Neural progenitor cell (in vitro differentiated cells): ENCODE measurements around the gene DISC1.

Experiments used
- EZH2 ChIP-seq: fragments of 200-600 bp; sonication (generic); IDR thresholded peaks from 2 replicates; pipeline ENCODE4 v1.6.1; 2017; ENCODE audit warnings: antibody characterized with exemption, mild to moderate bottlenecking, moderate library complexity
- EZH2phosphoT487 ChIP-seq: fragments of 200-600 bp; sonication (generic); IDR thresholded peaks from 2 replicates; pipeline ENCODE4 v1.6.1; 2017; ENCODE audit warnings: antibody characterized with exemption
- TF ChIP-seq, protein P1 (sequence below): fragments of 200-600 bp; sonication (generic); IDR thresholded peaks from 2 replicates; pipeline ENCODE4 v1.5.1; 2017; ENCODE audit warnings: antibody characterized with exemption, mild to moderate bottlenecking

DNA sequence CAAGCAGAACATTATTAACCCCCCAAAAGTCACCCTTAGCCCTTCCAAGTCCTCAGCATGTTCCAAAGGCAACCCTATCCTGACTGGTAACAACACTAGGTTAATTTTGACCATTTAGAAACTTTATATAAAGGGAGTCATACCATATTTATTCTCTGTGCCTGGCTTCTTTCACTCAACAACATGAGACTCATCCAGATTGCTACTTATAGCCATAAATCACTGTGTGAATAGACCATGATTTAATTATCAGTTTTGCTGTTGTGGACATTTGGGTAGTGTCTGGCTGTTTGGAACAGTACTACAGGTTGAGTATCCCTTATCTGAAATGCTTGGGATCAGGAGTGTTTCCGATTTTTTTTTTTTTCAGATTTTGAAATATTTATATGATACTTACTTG lies 252.1 kb downstream of the DISC1 start:
- TF ChIP-seq, protein P1, sequence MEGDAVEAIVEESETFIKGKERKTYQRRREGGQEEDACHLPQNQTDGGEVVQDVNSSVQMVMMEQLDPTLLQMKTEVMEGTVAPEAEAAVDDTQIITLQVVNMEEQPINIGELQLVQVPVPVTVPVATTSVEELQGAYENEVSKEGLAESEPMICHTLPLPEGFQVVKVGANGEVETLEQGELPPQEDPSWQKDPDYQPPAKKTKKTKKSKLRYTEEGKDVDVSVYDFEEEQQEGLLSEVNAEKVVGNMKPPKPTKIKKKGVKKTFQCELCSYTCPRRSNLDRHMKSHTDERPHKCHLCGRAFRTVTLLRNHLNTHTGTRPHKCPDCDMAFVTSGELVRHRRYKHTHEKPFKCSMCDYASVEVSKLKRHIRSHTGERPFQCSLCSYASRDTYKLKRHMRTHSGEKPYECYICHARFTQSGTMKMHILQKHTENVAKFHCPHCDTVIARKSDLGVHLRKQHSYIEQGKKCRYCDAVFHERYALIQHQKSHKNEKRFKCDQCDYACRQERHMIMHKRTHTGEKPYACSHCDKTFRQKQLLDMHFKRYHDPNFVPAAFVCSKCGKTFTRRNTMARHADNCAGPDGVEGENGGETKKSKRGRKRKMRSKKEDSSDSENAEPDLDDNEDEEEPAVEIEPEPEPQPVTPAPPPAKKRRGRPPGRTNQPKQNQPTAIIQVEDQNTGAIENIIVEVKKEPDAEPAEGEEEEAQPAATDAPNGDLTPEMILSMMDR = no peak
- TF ChIP-seq EZH2phosphoT487 = no peak
- no peak for TF ChIP-seq EZH2
